ENCODE results near the gene SNX32.

The SNX32 gene

GRCh38 chr11:65858681-65859087, 24.9 kb downstream of the SNX32 start:
- peak overlapping the region; percentile 80 for H3K4me3 ChIP-seq (replicated peaks; ENCODE audit: low read depth, low read length)
- TF ChIP-seq, protein P1, sequence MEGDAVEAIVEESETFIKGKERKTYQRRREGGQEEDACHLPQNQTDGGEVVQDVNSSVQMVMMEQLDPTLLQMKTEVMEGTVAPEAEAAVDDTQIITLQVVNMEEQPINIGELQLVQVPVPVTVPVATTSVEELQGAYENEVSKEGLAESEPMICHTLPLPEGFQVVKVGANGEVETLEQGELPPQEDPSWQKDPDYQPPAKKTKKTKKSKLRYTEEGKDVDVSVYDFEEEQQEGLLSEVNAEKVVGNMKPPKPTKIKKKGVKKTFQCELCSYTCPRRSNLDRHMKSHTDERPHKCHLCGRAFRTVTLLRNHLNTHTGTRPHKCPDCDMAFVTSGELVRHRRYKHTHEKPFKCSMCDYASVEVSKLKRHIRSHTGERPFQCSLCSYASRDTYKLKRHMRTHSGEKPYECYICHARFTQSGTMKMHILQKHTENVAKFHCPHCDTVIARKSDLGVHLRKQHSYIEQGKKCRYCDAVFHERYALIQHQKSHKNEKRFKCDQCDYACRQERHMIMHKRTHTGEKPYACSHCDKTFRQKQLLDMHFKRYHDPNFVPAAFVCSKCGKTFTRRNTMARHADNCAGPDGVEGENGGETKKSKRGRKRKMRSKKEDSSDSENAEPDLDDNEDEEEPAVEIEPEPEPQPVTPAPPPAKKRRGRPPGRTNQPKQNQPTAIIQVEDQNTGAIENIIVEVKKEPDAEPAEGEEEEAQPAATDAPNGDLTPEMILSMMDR (IDR thresholded peaks at IDR 0.05; ENCODE audit: low read depth, low read length, missing control alignments): no peak
- no peak for DNase-seq (ENCODE audit: extremely low read depth, low read depth)

GRCh38 chr11:65859095-65859811, 25.5 kb downstream of the SNX32 start:
- peak overlapping the region; percentile 80 for H3K4me3 ChIP-seq (replicated peaks; ENCODE audit: low read depth, low read length)
- TF ChIP-seq, protein P1 (IDR thresholded peaks at IDR 0.05; ENCODE audit: low read depth, low read length, missing control alignments): peak; percentile 13
- peak; percentile 92 for DNase-seq (ENCODE audit: extremely low read depth, low read depth)

DNA sequence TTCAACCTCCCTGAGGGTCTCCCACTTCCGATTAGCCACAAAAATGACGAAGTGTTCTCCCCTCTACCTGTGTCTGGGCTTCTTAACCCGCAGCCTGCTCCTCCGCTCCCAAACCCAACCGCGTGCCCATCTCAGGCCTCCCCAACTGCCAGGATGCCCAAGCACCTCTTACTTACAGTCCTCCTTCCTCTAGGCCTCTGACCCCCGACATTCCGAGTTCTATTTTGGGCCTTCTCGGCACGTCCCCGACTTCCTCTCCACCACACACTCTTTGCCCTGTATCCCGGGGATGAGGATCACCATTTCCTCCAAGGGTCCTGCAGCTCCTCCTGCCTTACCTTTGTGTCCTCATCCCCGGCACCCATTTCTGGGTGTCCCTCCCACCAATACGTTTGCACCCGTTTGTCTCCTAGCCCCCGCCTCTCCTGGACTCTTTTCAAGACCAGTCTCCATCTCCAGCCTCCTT, 26.1 kb downstream of the SNX32 start:
- TF ChIP-seq, protein P1 (IDR thresholded peaks at IDR 0.05; ENCODE audit: low read depth, low read length, missing control alignments): no peak

DNA sequence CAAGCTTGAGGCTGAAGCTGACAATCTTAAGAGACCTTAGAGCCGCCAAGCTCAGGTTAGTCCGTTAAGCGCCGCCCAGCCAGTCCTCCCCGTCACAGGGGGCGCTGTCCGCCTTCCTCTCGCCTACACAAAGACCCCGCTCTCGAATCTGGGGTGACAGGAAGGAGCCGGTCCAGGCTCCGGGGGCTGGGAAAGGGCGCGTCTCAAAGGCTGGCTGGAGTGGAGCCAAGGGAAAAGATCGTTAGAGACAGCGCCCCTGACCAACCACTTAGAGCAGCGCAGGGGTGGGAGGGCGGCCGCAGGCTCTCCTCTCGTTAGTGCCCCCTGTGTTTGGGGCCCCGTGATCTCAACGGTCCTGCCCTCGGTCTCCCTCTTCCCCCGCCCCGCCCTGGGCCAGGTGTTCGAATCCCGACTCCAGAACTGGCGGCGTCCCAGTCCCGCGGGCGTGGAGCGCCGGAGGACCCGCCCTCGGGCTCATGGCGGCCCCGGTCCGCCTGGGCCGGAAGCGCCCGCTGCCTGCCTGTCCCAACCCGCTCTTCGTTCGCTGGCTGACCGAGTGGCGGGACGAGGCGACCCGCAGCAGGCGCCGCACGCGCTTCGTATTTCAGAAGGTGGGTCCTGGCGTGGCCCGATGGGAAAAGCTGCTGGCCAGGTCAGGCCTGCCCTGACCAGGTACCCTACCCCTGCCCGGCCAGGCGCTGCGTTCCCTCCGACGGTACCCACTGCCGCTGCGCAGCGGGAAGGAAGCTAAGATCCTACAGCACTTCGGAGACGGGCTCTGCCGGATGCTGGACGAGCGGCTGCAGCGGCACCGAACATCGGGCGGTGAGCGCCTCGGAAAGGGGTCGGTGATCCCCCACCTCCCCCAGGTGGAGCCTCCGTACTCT, 26.8 kb downstream of the SNX32 start, which contains the start of gene MUS81:
TSS of gene MUS81 (plus strand) at position 156 of the 887 bp plus-strand sequence. CDS start at position 477, 321 bp downstream.
- peak within 1 kb of the TSS; percentile 80 for H3K4me3 ChIP-seq (replicated peaks; ENCODE audit: low read depth, low read length)
- TF ChIP-seq, protein P1 (IDR thresholded peaks at IDR 0.05; ENCODE audit: low read depth, low read length, missing control alignments): peak; percentile 86
- DNase-seq (ENCODE audit: extremely low read depth, low read depth): peak; percentile 95

More for the DNA sequence above, 26.1 kb downstream of the SNX32 start:
- no peak for DNase-seq (ENCODE audit: extremely low read depth, low read depth)
- H3K4me3 ChIP-seq (replicated peaks; ENCODE audit: low read depth, low read length): peak overlapping the region; percentile 80

DNA sequence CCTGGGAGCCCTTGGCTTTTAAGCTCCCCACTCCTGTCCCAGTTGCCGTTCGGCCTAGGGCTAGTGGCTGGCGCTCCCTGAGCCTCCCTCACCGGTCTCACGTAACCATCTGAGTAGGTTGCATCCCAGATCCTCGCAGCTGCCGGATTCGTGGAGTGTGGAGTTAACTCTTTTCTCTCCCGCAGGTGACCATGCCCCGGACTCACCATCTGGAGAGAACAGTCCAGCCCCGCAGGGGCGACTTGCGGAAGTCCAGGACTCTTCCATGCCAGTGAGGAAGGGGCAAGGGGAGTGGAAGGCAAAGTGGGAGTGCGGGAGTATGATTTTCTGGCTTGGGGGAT, 27.4 kb downstream of the SNX32 start:
- TF ChIP-seq, protein P1 (IDR thresholded peaks at IDR 0.05; ENCODE audit: low read depth, low read length, missing control alignments): no peak
- peak overlapping the region; percentile 80 for H3K4me3 ChIP-seq (replicated peaks; ENCODE audit: low read depth, low read length)
- no peak for DNase-seq (ENCODE audit: extremely low read depth, low read depth)

DNA sequence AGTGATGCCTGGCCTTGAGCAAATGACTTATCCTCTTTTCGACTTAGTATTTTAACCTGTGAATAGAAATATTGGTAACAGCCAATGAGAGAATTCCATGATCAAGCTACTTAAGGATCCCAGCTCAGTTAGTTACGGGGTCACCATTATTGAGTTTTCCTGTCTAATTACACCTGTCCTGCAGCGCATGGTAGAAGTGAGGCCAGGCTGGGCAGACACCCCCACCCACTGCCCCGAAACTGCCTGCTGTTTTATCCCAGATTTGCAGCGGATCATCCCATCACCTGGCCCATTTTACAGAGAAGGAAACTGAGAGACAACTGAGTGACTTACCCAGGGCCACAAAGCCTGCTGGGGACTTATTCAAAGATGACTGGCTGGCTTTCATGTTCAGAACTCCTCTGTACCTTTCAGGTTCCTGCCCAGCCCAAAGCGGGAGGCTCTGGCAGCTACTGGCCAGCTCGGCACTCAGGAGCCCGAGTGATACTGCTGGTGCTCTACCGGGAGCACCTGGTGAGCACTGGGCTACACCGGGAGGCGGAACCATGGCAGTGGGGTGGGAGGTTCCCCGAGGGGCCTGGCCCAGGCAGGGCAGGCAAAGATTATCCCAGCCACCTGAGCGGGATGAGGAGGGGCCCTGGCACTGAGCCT, 27.9 kb downstream of the SNX32 start:
- peak overlapping the region; percentile 80 for H3K4me3 ChIP-seq (replicated peaks; ENCODE audit: low read depth, low read length)
- TF ChIP-seq, protein P1 (IDR thresholded peaks at IDR 0.05; ENCODE audit: low read depth, low read length, missing control alignments): no peak
- DNase-seq (ENCODE audit: extremely low read depth, low read depth): no peak
